ENCODE results near the gene EIF2B5. TPM values are rescaled to one million over a fixed set of nuclear protein-coding genes. Genes with fewer than 3 reads are reported as not detected.

EIF2B5 gene
- total and polyA plus RNA-seq, 2 of the 13 experiments (the other 11 are each of a cell fraction or from before 2014, with no cell fraction given), result 38.4 to 60.2 TPM

GRCh38 chr3:184185461-184186183 lies 50.5 kb downstream of the EIF2B5 start (continued):
- no peak for TF ChIP-seq MIER3 (CRISPR knock-in tag; IDR thresholded peaks at IDR 0.05; ENCODE audit: borderline replicate concordance)
- no peak for TF ChIP-seq ZUFSP (CRISPR knock-in tag; IDR thresholded peaks at IDR 0.05; ENCODE audit: borderline replicate concordance)
- TF ChIP-seq GZF1 (CRISPR knock-in tag; IDR thresholded peaks at IDR 0.05), result no peak
- TF ChIP-seq SRSF1 (optimal IDR thresholded peaks at IDR 0.05; ENCODE audit: low read depth, low read length), result peak; percentile 72
- TF ChIP-seq KDM4B (CRISPR knock-in tag; IDR thresholded peaks at IDR 0.05), result no peak
- TF ChIP-seq PBX2 (CRISPR knock-in tag; IDR thresholded peaks at IDR 0.05), result no peak
- TF ChIP-seq SNAPC5 (CRISPR knock-in tag; IDR thresholded peaks at IDR 0.05; ENCODE audit: borderline replicate concordance), result no peak
- peak; percentile 52; the same call in 1 of the 2 replicates for TF ChIP-seq ETV5 (CRISPR knock-in tag; IDR thresholded peaks at IDR 0.05; ENCODE audit: borderline replicate concordance)
- TF ChIP-seq SMARCC2 (IDR thresholded peaks at IDR 0.05), result no peak
- no peak for TF ChIP-seq ZNF768 (CRISPR knock-in tag; IDR thresholded peaks at IDR 0.05)
- TF ChIP-seq TBX3 (IDR thresholded peaks at IDR 0.05; ENCODE audit: borderline replicate concordance), result peak; percentile 72; the same call in 1 of the 2 replicates
- TF ChIP-seq RBM22 (optimal IDR thresholded peaks at IDR 0.05; ENCODE audit: low read length), result no peak
- TF ChIP-seq ZNF589 (CRISPR knock-in tag; conservative IDR thresholded peaks at IDR 0.05), result no peak
- no peak for TF ChIP-seq MLXIP (CRISPR knock-in tag; IDR thresholded peaks at IDR 0.05; ENCODE audit: borderline replicate concordance)
- peak; percentile 19; the same call in 1 of the 2 replicates for TF ChIP-seq ZNF619 (CRISPR knock-in tag; IDR thresholded peaks at IDR 0.05)
- TF ChIP-seq CENPX (CRISPR knock-in tag; IDR thresholded peaks at IDR 0.05), result no peak
- no peak for TF ChIP-seq ELF4 (CRISPR knock-in tag; IDR thresholded peaks at IDR 0.05; ENCODE audit: borderline replicate concordance)
- no peak for TF ChIP-seq PRMT3 (CRISPR knock-in tag; IDR thresholded peaks at IDR 0.05; ENCODE audit: borderline replicate concordance, low read depth)
- TF ChIP-seq ZNF782 (CRISPR knock-in tag; IDR thresholded peaks at IDR 0.05; ENCODE audit: borderline replicate concordance), result no peak
- peak; percentile 21 for TF ChIP-seq TEAD3 (CRISPR knock-in tag; optimal IDR thresholded peaks at IDR 0.05; ENCODE audit: borderline replicate concordance)
- TF ChIP-seq ZSCAN22 (CRISPR knock-in tag; IDR thresholded peaks at IDR 0.05), result no peak
- peak; percentile 96 for TF ChIP-seq THAP11 (CRISPR knock-in tag; IDR thresholded peaks at IDR 0.05)
- TF ChIP-seq SIX1 (CRISPR knock-in tag; IDR thresholded peaks at IDR 0.05; ENCODE audit: borderline replicate concordance), result no peak
